ENCODE measurements around the gene LHX6.

The LHX6 gene

GRCh38 chr9:122215663-122216062 is 13.1 kb downstream of the LHX6 start:
- no peak for DNase-seq

GRCh38 chr9:122214507-122214906 is 14.2 kb downstream of the LHX6 start:
- no peak for DNase-seq

- no peak for DNase-seq
Observed at GRCh38 chr9:122213589-122214413, 15.0 kb downstream of the LHX6 start.

- no peak for DNase-seq
Observed at GRCh38 chr9:122213102-122213588, 15.6 kb downstream of the LHX6 start.

- no peak for DNase-seq
Observed at GRCh38 chr9:122212473-122213004, 16.2 kb downstream of the LHX6 start.

- DNase-seq: no peak
Observed at GRCh38 chr9:122209451-122209850, 19.3 kb downstream of the LHX6 start.

- no peak for DNase-seq
Observed at GRCh38 chr9:122207096-122207495, 21.7 kb downstream of the LHX6 start.

GRCh38 chr9:122206118-122207046 is 22.4 kb downstream of the LHX6 start:
- DNase-seq: no peak

- no peak for DNase-seq
Observed at GRCh38 chr9:122205176-122205575, 23.6 kb downstream of the LHX6 start.

GRCh38 chr9:122204491-122204890 is 24.3 kb downstream of the LHX6 start:
- DNase-seq: no peak

- no peak for DNase-seq
Observed at GRCh38 chr9:122204055-122204454, 24.7 kb downstream of the LHX6 start.

GRCh38 chr9:122202111-122202510 is 26.6 kb downstream of the LHX6 start:
- DNase-seq: no peak

GRCh38 chr9:122201641-122202040 is 27.1 kb downstream of the LHX6 start:
- DNase-seq: no peak

- no peak for DNase-seq
Observed at GRCh38 chr9:122200960-122201595, 27.7 kb downstream of the LHX6 start.

- DNase-seq: no peak
Observed at GRCh38 chr9:122197882-122198281, 30.9 kb downstream of the LHX6 start.

GRCh38 chr9:122197426-122197825 is 31.3 kb downstream of the LHX6 start:
- no peak for DNase-seq

- DNase-seq: no peak
Observed at GRCh38 chr9:122195875-122196274, 32.9 kb downstream of the LHX6 start.

GRCh38 chr9:122193651-122194050 is 35.1 kb downstream of the LHX6 start:
- no peak for DNase-seq

GRCh38 chr9:122192914-122193525 is 35.7 kb downstream of the LHX6 start:
- no peak for DNase-seq

GRCh38 chr9:122192261-122192875 is 36.4 kb downstream of the LHX6 start:
- no peak for DNase-seq

GRCh38 chr9:122191584-122191983 is 37.2 kb downstream of the LHX6 start:
- no peak for DNase-seq
